GM06990 (cell line): Measurements from ENCODE around the gene GNAI3.

Source experiments
- DNase-seq: peaks from one replicate; pipeline ENCODE4 v3.0.0-alpha.2; 2011; ENCODE audit not compliant: insufficient read length; ENCODE audit errors: extremely low read depth
- H3K27me3 ChIP-seq: replicated peaks from 2 replicates; pipeline ENCODE4 v1.6.0; 2011; ENCODE audit warnings: low read length; ENCODE audit not compliant: control insufficient read depth, insufficient read depth
- H3K36me3 ChIP-seq: 2 replicates; pipeline ENCODE4 v1.5.1; 2011; ENCODE audit warnings: low read length; ENCODE audit not compliant: control insufficient read depth, insufficient read depth
- H3K4me3 ChIP-seq: replicated peaks from 2 replicates; pipeline ENCODE4 v1.5.1; 2011; ENCODE audit warnings: low read depth, mild to moderate bottlenecking, control low read depth, low read length
- TF ChIP-seq, protein P1 (sequence below): IDR thresholded peaks from 2 replicates; pipeline ENCODE4 v1.5.1; 2011; ENCODE audit warnings: low read length, control low read depth, mild to moderate bottlenecking, inconsistent platforms; ENCODE audit not compliant: insufficient read depth, poor library complexity, severe bottlenecking

The GNAI3 gene

DNA sequence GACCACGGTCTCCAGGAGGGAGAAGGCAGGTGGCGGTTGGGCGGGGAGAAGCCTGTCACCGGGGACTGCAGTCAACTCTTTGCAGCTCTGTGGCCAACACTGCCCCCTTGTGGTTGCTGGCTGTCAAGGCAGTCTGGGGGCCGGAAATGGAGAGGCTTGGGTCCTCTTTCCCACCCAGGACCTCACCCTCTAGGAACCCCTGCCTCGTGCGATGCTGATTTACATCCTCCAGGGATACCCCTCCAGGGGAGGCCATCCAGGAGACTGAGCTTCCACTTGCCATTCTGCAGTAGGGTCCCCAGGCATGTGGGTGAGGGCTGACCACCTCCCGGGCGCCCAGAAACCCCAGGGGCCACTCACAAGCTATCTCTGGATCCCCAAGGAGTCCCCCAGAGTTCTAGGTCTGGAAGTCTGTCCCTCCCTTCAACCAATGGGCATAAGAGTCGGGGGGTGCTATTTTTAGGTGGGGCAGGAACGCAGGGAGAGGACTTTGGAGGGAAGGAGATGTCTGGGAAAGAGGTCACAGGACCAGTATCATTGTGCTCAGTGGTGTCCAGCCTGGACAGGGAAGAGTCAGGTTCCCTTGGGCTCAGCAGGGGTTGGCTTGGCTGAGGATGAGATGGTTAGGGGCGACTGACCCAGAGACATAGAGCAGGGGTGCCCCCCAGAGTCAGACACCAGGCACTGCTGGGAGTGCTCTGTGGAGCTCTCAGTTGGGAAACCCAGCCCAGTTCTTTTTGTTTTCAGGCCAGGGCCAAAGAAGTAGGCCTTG is 15.9 kb upstream of the GNAI3 start:
- no peaks in the 10 kb centered on the region for H3K36me3 ChIP-seq
- no peaks in the 10 kb centered on the region for H3K27me3 ChIP-seq
- DNase-seq, result peak; percentile 70
- H3K4me3 ChIP-seq, result peak overlapping the region; percentile 49
- TF ChIP-seq, protein P1, sequence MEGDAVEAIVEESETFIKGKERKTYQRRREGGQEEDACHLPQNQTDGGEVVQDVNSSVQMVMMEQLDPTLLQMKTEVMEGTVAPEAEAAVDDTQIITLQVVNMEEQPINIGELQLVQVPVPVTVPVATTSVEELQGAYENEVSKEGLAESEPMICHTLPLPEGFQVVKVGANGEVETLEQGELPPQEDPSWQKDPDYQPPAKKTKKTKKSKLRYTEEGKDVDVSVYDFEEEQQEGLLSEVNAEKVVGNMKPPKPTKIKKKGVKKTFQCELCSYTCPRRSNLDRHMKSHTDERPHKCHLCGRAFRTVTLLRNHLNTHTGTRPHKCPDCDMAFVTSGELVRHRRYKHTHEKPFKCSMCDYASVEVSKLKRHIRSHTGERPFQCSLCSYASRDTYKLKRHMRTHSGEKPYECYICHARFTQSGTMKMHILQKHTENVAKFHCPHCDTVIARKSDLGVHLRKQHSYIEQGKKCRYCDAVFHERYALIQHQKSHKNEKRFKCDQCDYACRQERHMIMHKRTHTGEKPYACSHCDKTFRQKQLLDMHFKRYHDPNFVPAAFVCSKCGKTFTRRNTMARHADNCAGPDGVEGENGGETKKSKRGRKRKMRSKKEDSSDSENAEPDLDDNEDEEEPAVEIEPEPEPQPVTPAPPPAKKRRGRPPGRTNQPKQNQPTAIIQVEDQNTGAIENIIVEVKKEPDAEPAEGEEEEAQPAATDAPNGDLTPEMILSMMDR, result peak; percentile 97

DNA sequence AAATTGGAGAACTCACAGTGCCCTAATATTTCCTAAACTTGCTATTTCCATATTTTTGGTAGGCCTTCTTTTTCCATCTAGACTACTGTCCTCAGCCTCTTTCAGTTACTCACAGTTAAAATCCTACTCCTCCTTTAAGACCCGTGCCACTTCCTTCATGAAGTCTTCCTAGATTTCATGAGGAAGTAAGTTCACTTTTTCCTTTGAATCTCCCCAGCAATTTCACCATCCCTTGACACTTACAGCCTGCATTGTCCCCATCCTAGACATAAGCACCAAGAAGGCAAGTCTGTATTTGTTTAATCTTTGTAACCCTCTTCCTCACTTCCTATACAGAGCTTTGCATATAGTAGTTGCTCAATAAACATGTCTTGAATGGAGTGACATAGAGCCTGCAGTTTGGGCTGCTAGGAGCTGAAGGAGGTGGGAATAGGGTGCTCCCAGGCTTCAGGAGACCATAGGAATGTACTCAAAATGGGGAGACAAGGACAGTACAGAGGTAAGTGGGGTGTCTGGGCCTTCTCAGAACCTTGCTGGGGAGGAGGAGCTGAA is 14.0 kb upstream of the GNAI3 start:
- Histone ChIP-seq H3K36me3 (no peaks in the 10 kb centered on the region), H3K27me3 (no peaks in the 10 kb centered on the region), H3K4me3 (no peak overlapping the region)
- TF ChIP-seq, protein P1, result no peak
- no peak for DNase-seq

DNA sequence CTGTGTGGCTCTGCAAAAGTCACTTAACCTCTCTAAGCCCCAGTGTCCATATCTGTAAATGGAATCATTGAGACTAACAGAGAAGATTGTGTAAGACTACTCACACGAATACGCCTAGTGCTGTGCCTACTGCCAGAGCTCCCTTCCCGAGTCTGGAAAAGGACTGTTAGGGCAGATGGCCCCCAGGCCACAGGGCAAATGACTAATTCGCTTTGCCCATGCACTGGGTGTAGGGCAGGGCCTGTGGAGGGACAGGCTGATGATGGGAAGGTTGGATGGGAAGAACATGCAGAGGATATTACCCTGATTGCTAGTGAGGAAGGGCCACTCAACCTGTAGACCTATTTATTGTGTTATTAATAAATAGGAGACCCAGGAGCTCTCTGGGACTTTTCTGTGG is 12.9 kb upstream of the GNAI3 start:
- no peaks in the 10 kb centered on the region for H3K36me3 ChIP-seq
- no peaks in the 10 kb centered on the region for H3K27me3 ChIP-seq
- no peak for DNase-seq
- no peak overlapping the region for H3K4me3 ChIP-seq
- TF ChIP-seq, protein P1, result no peak

DNA sequence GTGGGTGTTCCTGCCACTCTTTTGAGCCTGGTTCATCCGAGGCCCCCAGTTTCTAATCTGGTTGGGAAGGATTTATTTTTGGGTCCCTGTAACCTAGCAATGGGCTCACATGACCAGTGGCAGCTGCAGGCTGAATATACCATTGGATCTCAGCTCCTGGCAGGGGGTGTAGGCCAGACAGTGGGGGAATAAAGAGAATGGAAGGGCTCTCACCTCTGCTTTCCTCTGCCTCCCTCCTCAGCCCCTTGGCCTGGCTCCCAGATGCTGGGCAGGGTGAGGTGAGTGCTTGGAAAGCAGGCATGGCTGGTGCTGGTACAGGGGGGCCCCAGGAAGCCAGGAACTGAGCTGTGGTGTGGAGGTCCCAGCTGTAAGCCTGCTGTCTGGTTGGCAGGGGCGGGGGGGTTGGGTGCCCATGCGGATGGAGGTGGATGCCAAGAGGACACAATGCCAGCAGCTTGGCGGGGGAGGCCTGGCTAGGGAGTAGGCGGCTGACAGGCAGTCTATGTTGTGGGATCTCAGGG is 12.4 kb upstream of the GNAI3 start:
- Histone ChIP-seq H3K27me3 (no peaks in the 10 kb centered on the region), H3K4me3 (no peak overlapping the region), H3K36me3 (no peaks in the 10 kb centered on the region)
- no peak for DNase-seq
- TF ChIP-seq, protein P1, result no peak

DNA sequence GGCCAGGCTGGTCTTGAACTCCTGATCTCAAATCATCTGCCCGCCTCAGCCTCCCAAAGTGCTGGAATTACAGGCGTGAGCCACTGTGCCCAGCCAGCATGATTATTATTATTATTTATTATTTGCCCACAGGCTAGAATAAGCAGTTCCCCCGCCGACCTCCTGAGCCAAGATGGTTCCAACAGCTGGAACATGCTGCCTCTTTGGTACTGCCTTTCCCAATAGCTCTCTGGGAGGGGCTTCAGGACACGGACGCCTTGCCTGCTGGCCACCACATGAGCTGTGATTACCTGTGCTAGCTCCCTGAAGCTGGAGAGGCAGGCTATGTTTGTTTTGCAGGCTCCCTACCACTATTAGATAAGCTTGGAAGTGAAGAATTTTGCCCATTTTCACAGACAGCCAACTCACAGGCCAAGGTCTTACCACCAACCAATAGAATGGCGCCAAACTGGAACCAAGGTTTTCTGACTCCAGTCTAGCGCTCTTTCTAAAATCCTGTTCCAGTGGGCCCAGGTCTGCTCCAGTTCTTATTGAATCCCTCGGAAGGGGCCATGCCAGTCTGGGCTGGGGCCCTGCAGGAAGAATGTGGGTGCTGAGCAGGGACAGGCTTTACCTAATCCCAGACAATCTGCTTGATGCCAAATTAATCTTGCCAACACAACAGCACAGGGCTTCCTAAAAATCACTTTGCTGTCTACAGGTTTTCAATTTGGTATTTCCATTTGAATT is 10.8 kb upstream of the GNAI3 start:
- DNase-seq, result no peak
- H3K4me3 ChIP-seq, result no peak overlapping the region
- no peaks in the 10 kb centered on the region for H3K36me3 ChIP-seq
- no peaks in the 10 kb centered on the region for H3K27me3 ChIP-seq
- TF ChIP-seq, protein P1, result no peak
